ENCODE data around the gene CSN2.

DNA sequence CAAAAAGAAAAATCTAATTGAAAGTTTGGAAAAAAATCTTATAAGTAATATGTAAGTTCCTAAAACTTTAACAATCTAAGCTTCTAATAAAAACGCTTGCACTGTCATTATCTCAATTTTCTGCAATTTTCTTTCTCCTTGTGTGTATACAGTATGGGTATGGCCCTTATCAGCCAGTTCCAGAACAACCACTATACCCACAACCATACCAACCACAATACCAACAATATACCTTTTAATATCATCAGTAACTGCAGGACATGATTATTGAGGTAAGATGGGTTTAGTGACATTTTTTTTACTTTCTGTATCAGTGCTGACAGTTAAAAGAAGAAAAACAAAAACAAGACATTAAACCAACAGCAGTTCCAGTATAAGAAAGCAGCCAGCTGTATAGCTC is 35.2 kb upstream of the CSN2 start:
- TF ChIP-seq, protein P1, sequence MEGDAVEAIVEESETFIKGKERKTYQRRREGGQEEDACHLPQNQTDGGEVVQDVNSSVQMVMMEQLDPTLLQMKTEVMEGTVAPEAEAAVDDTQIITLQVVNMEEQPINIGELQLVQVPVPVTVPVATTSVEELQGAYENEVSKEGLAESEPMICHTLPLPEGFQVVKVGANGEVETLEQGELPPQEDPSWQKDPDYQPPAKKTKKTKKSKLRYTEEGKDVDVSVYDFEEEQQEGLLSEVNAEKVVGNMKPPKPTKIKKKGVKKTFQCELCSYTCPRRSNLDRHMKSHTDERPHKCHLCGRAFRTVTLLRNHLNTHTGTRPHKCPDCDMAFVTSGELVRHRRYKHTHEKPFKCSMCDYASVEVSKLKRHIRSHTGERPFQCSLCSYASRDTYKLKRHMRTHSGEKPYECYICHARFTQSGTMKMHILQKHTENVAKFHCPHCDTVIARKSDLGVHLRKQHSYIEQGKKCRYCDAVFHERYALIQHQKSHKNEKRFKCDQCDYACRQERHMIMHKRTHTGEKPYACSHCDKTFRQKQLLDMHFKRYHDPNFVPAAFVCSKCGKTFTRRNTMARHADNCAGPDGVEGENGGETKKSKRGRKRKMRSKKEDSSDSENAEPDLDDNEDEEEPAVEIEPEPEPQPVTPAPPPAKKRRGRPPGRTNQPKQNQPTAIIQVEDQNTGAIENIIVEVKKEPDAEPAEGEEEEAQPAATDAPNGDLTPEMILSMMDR (IDR thresholded peaks at IDR 0.05), result no peak
- TF ChIP-seq POLR2A (IDR thresholded peaks at IDR 0.05), result no peak
